ENCODE results near the gene ANXA2R. TPM values are rescaled to one million over a fixed set of nuclear protein-coding genes. Genes with fewer than 3 reads are reported as not detected.

ANXA2R gene
- total and polyA plus RNA-seq, 9 of the 15 experiments (the other 6 are each of a cell fraction or from before 2014, with no cell fraction given), result 2.1 to 4.8 (median 3.4) TPM

DNA sequence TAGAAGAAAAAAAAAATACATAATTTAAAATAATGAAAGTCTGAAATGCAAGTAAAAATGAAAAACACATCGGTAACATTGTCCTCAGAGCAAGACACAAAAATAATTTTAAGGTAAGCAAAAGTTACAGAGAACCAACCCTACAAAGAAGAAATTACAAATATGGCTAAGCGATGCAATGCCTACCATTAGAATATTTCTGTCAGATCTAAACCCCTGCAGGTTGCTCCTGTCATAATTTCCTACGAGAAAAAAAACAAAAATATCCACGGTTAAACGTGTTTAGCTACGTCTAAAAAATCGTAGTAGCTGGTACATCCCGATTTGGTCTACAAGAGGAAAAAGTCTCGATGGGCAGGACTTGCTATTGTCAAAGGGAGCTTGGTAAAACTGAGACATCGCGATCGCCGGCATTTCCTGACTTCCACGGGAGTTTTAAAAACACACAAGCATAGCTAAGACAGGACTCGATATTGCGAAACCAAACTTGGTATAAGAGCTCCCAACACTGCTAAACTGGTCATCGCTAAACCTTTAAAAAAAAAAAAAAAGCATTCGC lies 1.1 kb upstream of the ANXA2R start (continued):
- peak in 1 of 2 experiments; percentile 28; a peak in 1 of 4 replicates for TF ChIP-seq HDAC1 (IDR thresholded peaks at IDR 0.05)
- TF ChIP-seq ZC3H11A (IDR thresholded peaks at IDR 0.05; ENCODE audit: low read depth, low read length), result no peak
- TF ChIP-seq ARNT (IDR thresholded peaks at IDR 0.05), result no peak; a peak in 1 of 4 replicates
- no peak for TF ChIP-seq MCM3 (IDR thresholded peaks at IDR 0.05)
- no peak for TF ChIP-seq ZNF354B (CRISPR knock-in tag; IDR thresholded peaks at IDR 0.05)
- TF ChIP-seq, protein P1, sequence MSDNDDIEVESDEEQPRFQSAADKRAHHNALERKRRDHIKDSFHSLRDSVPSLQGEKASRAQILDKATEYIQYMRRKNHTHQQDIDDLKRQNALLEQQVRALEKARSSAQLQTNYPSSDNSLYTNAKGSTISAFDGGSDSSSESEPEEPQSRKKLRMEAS (CRISPR knock-in tag; IDR thresholded peaks at IDR 0.05), result no peak
- peak; percentile 70; the same call in 1 of the 2 replicates for TF ChIP-seq GATAD2A (IDR thresholded peaks at IDR 0.05)
- TF ChIP-seq EP400 (IDR thresholded peaks at IDR 0.05), result no peak
- TF ChIP-seq MAFG (tag; conservative IDR thresholded peaks at IDR 0.05), result no peak
- no peak for TF ChIP-seq STAT5B (CRISPR knock-in tag; IDR thresholded peaks at IDR 0.05)
- TF ChIP-seq, protein P2, sequence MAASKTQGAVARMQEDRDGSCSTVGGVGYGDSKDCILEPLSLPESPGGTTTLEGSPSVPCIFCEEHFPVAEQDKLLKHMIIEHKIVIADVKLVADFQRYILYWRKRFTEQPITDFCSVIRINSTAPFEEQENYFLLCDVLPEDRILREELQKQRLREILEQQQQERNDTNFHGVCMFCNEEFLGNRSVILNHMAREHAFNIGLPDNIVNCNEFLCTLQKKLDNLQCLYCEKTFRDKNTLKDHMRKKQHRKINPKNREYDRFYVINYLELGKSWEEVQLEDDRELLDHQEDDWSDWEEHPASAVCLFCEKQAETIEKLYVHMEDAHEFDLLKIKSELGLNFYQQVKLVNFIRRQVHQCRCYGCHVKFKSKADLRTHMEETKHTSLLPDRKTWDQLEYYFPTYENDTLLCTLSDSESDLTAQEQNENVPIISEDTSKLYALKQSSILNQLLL (CRISPR knock-in tag; IDR thresholded peaks at IDR 0.05; ENCODE audit: borderline replicate concordance), result no peak
- TF ChIP-seq, protein P3, sequence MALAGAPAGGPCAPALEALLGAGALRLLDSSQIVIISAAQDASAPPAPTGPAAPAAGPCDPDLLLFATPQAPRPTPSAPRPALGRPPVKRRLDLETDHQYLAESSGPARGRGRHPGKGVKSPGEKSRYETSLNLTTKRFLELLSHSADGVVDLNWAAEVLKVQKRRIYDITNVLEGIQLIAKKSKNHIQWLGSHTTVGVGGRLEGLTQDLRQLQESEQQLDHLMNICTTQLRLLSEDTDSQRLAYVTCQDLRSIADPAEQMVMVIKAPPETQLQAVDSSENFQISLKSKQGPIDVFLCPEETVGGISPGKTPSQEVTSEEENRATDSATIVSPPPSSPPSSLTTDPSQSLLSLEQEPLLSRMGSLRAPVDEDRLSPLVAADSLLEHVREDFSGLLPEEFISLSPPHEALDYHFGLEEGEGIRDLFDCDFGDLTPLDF (CRISPR knock-in tag; IDR thresholded peaks at IDR 0.05), result no peak
- TF ChIP-seq POLR2H (tag; IDR thresholded peaks at IDR 0.05; ENCODE audit: low read depth), result no peak
- no peak for TF ChIP-seq KLF1 (tag; IDR thresholded peaks at IDR 0.05)
- no peak for TF ChIP-seq ZNF143 (CRISPR knock-in tag; IDR thresholded peaks at IDR 0.05)
- TF ChIP-seq, protein P4, sequence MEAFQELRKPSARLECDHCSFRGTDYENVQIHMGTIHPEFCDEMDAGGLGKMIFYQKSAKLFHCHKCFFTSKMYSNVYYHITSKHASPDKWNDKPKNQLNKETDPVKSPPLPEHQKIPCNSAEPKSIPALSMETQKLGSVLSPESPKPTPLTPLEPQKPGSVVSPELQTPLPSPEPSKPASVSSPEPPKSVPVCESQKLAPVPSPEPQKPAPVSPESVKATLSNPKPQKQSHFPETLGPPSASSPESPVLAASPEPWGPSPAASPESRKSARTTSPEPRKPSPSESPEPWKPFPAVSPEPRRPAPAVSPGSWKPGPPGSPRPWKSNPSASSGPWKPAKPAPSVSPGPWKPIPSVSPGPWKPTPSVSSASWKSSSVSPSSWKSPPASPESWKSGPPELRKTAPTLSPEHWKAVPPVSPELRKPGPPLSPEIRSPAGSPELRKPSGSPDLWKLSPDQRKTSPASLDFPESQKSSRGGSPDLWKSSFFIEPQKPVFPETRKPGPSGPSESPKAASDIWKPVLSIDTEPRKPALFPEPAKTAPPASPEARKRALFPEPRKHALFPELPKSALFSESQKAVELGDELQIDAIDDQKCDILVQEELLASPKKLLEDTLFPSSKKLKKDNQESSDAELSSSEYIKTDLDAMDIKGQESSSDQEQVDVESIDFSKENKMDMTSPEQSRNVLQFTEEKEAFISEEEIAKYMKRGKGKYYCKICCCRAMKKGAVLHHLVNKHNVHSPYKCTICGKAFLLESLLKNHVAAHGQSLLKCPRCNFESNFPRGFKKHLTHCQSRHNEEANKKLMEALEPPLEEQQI (IDR thresholded peaks at IDR 0.05), result no peak
- no peak for TF ChIP-seq MXI1 (IDR thresholded peaks at IDR 0.05; ENCODE audit: low read depth, low read length)
- no peak for TF ChIP-seq HMGN3 (IDR thresholded peaks at IDR 0.05; ENCODE audit: borderline replicate concordance, extremely low read depth, insufficient read length, low read depth, low read length)
- no peak for TF ChIP-seq KDM5B (IDR thresholded peaks at IDR 0.05; ENCODE audit: insufficient replicate concordance, low read depth, low read length)
- TF ChIP-seq, protein P5, sequence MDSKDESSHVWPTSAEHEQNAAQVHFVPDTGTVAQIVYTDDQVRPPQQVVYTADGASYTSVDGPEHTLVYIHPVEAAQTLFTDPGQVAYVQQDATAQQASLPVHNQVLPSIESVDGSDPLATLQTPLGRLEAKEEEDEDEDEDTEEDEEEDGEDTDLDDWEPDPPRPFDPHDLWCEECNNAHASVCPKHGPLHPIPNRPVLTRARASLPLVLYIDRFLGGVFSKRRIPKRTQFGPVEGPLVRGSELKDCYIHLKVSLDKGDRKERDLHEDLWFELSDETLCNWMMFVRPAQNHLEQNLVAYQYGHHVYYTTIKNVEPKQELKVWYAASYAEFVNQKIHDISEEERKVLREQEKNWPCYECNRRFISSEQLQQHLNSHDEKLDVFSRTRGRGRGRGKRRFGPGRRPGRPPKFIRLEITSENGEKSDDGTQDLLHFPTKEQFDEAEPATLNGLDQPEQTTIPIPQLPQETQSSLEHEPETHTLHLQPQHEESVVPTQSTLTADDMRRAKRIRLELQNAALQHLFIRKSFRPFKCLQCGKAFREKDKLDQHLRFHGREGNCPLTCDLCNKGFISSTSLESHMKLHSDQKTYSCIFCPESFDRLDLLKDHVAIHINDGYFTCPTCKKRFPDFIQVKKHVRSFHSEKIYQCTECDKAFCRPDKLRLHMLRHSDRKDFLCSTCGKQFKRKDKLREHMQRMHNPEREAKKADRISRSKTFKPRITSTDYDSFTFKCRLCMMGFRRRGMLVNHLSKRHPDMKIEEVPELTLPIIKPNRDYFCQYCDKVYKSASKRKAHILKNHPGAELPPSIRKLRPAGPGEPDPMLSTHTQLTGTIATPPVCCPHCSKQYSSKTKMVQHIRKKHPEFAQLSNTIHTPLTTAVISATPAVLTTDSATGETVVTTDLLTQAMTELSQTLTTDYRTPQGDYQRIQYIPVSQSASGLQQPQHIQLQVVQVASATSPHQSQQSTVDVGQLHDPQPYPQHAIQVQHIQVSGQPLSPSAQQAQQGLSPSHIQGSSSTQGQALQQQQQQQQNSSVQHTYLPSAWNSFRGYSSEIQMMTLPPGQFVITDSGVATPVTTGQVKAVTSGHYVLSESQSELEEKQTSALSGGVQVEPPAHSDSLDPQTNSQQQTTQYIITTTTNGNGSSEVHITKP (IDR thresholded peaks at IDR 0.05; ENCODE audit: partially characterized antibody), result no peak
- TF ChIP-seq ZNF668 (CRISPR knock-in tag; IDR thresholded peaks at IDR 0.05), result peak; percentile 63; the same call in 1 of the 2 replicates

All from K562 (cell line).